HepG2 (cell line): ENCODE measurements around the gene SYCP2L. TPM values are rescaled to one million over a fixed set of nuclear protein-coding genes. Genes with fewer than 3 reads are reported as not detected.

Experiments used
- GFI1 ChIP-seq: sonication (generic); formaldehyde crosslinking; IDR thresholded peaks from 2 replicates; pipeline ENCODE4 v1.5.0; 2020; ENCODE audit warnings: missing genetic modification reagents, mild to moderate bottlenecking, borderline replicate concordance
- GZF1 ChIP-seq: sonication (generic); formaldehyde crosslinking; IDR thresholded peaks from 2 replicates; pipeline ENCODE4 v1.5.1; 2020; ENCODE audit warnings: mild to moderate bottlenecking, missing genetic modification reagents
- JUN ChIP-seq: sonication (generic); formaldehyde crosslinking; IDR thresholded peaks from 2 replicates; pipeline ENCODE4 v1.4.0; 2020; ENCODE audit warnings: mild to moderate bottlenecking, missing genetic modification reagents
- KAT8 ChIP-seq: IDR thresholded peaks from 2 replicates; pipeline ENCODE4 v1.6.1; 2016; ENCODE audit warnings: missing genetic modification reagents, missing compliant biosample characterization
- KLF11 ChIP-seq: IDR thresholded peaks from 2 replicates; pipeline ENCODE4 v1.6.1; 2016; ENCODE audit warnings: missing compliant biosample characterization
- MIXL1 ChIP-seq: IDR thresholded peaks from 2 replicates; pipeline ENCODE4 v1.6.1; 2016
- MTF2 ChIP-seq: sonication (generic); formaldehyde crosslinking; IDR thresholded peaks from 2 replicates; pipeline ENCODE4 v1.5.0; 2020; ENCODE audit warnings: missing genetic modification reagents, borderline replicate concordance
- MXD4 ChIP-seq: IDR thresholded peaks from 2 replicates; pipeline ENCODE4 v1.6.1; 2016; ENCODE audit warnings: mild to moderate bottlenecking, missing biosample characterization, missing genetic modification reagents
- MXI1 ChIP-seq: IDR thresholded peaks from 3 replicates; pipeline ENCODE4 v1.6.1; 2012; ENCODE audit warnings: low read depth, low read length, inconsistent platforms, borderline replicate concordance
- NPAS2 ChIP-seq: sonication (generic); formaldehyde crosslinking; IDR thresholded peaks from 2 replicates; pipeline ENCODE4 v1.8.0; 2022; ENCODE audit warnings: mild to moderate bottlenecking, missing genetic modification reagents, borderline replicate concordance
- PAX8 ChIP-seq: sonication (generic); formaldehyde crosslinking; IDR thresholded peaks from 2 replicates; pipeline ENCODE4 v1.8.0; 2022; ENCODE audit warnings: mild to moderate bottlenecking, missing genetic modification reagents, borderline replicate concordance
- SAFB2 ChIP-seq: sonication (generic); formaldehyde crosslinking; IDR thresholded peaks from 2 replicates; pipeline ENCODE4 v1.5.1; 2020; ENCODE audit warnings: missing genetic modification reagents, low read depth, mild to moderate bottlenecking, borderline replicate concordance
- SRSF9 ChIP-seq: fragments of 200-400 bp; formaldehyde crosslinking; IDR thresholded peaks from 2 replicates; pipeline ENCODE4 v1.6.1; 2018; ENCODE audit warnings: borderline replicate concordance, mild to moderate bottlenecking, low read depth, low read length; ENCODE audit not compliant: insufficient read depth, poor library complexity, severe bottlenecking
- STAG1 ChIP-seq: sonication (generic); formaldehyde crosslinking; IDR thresholded peaks from 2 replicates; pipeline ENCODE4 v1.4.0; 2020; ENCODE audit warnings: missing genetic modification reagents
- TOPORS ChIP-seq: sonication (generic); formaldehyde crosslinking; IDR thresholded peaks from 2 replicates; pipeline ENCODE4 v1.8.0; 2023; ENCODE audit warnings: mild to moderate bottlenecking, missing genetic modification reagents
- U2AF1 ChIP-seq: fragments of 200-400 bp; formaldehyde crosslinking; optimal IDR thresholded peaks from 2 replicates; pipeline ENCODE3; 2017; ENCODE audit warnings: mild to moderate bottlenecking, low read depth, low read length
- ZBTB7A ChIP-seq: sonication (generic); formaldehyde crosslinking; IDR thresholded peaks from 2 replicates; pipeline ENCODE4 v1.8.0; 2022; ENCODE audit warnings: mild to moderate bottlenecking, missing genetic modification reagents
- ZBTB8A ChIP-seq: sonication (generic); formaldehyde crosslinking; IDR thresholded peaks from 2 replicates; pipeline ENCODE4 v1.4.0; 2020; ENCODE audit warnings: mild to moderate bottlenecking, low read depth, missing genetic modification reagents, borderline replicate concordance
- ZIK1 ChIP-seq: sonication (generic); formaldehyde crosslinking; IDR thresholded peaks from 2 replicates; pipeline ENCODE4 v1.5.0; 2020; ENCODE audit warnings: mild to moderate bottlenecking, low read depth, missing genetic modification reagents, borderline replicate concordance
- ZMYM3 ChIP-seq: sonication (generic); formaldehyde crosslinking; IDR thresholded peaks from 2 replicates; pipeline ENCODE4 v1.5.1; 2020; ENCODE audit warnings: mild to moderate bottlenecking, missing genetic modification reagents
- ZNF136 ChIP-seq: sonication (generic); formaldehyde crosslinking; IDR thresholded peaks from 2 replicates; pipeline ENCODE4 v1.8.1; 2022; ENCODE audit warnings: low read depth, mild to moderate bottlenecking, moderate library complexity, missing genetic modification reagents
- ZNF20 ChIP-seq: sonication (generic); formaldehyde crosslinking; IDR thresholded peaks from 2 replicates; pipeline ENCODE4 v1.4.0; 2020; ENCODE audit warnings: mild to moderate bottlenecking, moderate library complexity, missing genetic modification reagents
- ZNF460 ChIP-seq: sonication (generic); formaldehyde crosslinking; IDR thresholded peaks from 2 replicates; pipeline ENCODE4 v1.5.1; 2020; ENCODE audit warnings: missing genetic modification reagents, mild to moderate bottlenecking, borderline replicate concordance
- ZNF562 ChIP-seq: sonication (generic); formaldehyde crosslinking; IDR thresholded peaks from 2 replicates; pipeline ENCODE4 v1.8.0; 2022; ENCODE audit warnings: missing genetic modification reagents, borderline replicate concordance
- ZNF615 ChIP-seq: sonication (generic); formaldehyde crosslinking; IDR thresholded peaks from 2 replicates; pipeline ENCODE4 v1.5.0; 2020; ENCODE audit warnings: mild to moderate bottlenecking, missing genetic modification reagents, borderline replicate concordance
- ZNF839 ChIP-seq: sonication (generic); formaldehyde crosslinking; IDR thresholded peaks from 2 replicates; pipeline ENCODE4 v1.4.0; 2020; ENCODE audit warnings: missing genetic modification reagents, mild to moderate bottlenecking, borderline replicate concordance
- polyA plus RNA-seq, 8 experiments: library from polyadenylated mRNA; depleted of rRNA in 3 of 8; stranded (reverse) in 7 of 8; unstranded in 1 of 8; fragments of >200 nt; fragmentation: Illumina TruSeq in 4 of 8; extraction: Trizol in 4 of 8; gene quantifications; 2 replicates each; pipeline versions ENCODE4 v1.2.1 to v1.2.3, GENCODE V29; 2011 to 2016; ENCODE audit warnings: low read depth in 4 of 8, missing spikeins in 1 of 8, mixed read lengths in 1 of 8; ENCODE audit not compliant: insufficient read depth in 1 of 8
- total RNA-seq, 5 experiments: library from RNA; depleted of rRNA; stranded (reverse); fragments of >200 nt; fragmentation: Illumina TruSeq; extraction: Trizol; gene quantifications; 2 replicates each; pipeline ENCODE4 v1.2.3, GENCODE V29; 2016; ENCODE audit warnings: low read depth in 1 of 5
- TF ChIP-seq, protein P1 (sequence below): IDR thresholded peaks from 2 replicates; pipeline ENCODE4 v1.6.1; 2016; ENCODE audit warnings: missing genetic modification reagents, missing compliant biosample characterization
- TF ChIP-seq, protein P2 (sequence below): sonication (generic); formaldehyde crosslinking; IDR thresholded peaks from 2 replicates; pipeline ENCODE4 v1.5.0; 2020; ENCODE audit warnings: mild to moderate bottlenecking, missing genetic modification reagents

SYCP2L gene
- total and polyA plus RNA-seq, 2 of the 13 experiments (the other 11 are each of a cell fraction or from before 2014, with no cell fraction given) = 0.22 to 0.54 TPM

DNA sequence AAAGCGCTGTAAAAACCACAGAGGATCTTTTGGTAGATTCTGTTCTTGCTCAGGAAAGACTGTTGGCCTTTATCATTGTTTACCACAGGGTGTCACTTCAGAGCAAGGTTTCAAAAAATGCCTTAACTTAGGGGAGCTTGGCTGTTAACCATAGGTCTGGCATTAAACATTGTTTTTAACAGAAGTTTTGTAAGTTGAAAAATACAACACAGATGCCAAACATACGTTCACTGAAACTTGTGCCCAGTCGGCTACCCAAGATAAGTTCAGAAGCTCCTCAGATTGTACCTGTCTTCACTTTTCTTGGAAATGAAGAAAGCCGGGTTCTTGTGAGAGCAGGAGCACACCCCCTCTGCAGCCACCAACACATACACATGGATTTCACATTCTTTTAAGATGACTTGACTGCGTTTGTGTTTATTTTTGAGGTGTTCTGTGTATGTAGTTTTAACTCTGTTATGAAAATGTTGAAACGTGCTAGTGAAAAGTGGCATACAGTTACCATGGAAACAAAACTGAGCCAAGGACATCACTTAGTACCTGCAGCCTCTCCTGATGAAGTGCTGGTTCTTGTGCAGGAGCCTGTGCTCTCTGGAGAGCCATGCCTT lies 64.9 kb downstream of the SYCP2L start (continued):
- TF ChIP-seq ZNF562 (CRISPR knock-in tag) (no peak), KLF11 (CRISPR knock-in tag) (0 out of 2 replicates have a peak, but pooled peaks have one; percentile 43), ZNF615 (CRISPR knock-in tag) (no peak), MXD4 (CRISPR knock-in tag) (0 out of 2 replicates have a peak, but pooled peaks have one; percentile 39), SRSF9 (no peak), ZBTB8A (no peak), ZIK1 (CRISPR knock-in tag) (no peak), GZF1 (no peak), ZNF20 (no peak), ZNF839 (CRISPR knock-in tag) (no peak), MIXL1 (CRISPR knock-in tag) (no peak), JUN (peak; percentile 69; the same call in 1 of the 2 replicates), ZNF460 (CRISPR knock-in tag) (no peak), ZBTB7A (CRISPR knock-in tag) (no peak), ZMYM3 (no peak; the same call in 1 of the 2 replicates), MXI1 (peak; percentile 69; the same call in 1 of the 3 replicates), SAFB2 (CRISPR knock-in tag) (no peak), NPAS2 (no peak), MTF2 (no peak), GFI1 (CRISPR knock-in tag) (no peak), TOPORS (CRISPR knock-in tag) (no peak), U2AF1 (no peak), PAX8 (CRISPR knock-in tag) (no peak), ZNF136 (no peak), STAG1 (CRISPR knock-in tag) (peak; percentile 98), KAT8 (CRISPR knock-in tag) (peak; percentile 25; the same call in 1 of the 2 replicates)
- TF ChIP-seq, protein P1, sequence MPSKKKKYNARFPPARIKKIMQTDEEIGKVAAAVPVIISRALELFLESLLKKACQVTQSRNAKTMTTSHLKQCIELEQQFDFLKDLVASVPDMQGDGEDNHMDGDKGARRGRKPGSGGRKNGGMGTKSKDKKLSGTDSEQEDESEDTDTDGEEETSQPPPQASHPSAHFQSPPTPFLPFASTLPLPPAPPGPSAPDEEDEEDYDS = 0 out of 2 replicates have a peak, but pooled peaks have one; percentile 17
- TF ChIP-seq, protein P2, sequence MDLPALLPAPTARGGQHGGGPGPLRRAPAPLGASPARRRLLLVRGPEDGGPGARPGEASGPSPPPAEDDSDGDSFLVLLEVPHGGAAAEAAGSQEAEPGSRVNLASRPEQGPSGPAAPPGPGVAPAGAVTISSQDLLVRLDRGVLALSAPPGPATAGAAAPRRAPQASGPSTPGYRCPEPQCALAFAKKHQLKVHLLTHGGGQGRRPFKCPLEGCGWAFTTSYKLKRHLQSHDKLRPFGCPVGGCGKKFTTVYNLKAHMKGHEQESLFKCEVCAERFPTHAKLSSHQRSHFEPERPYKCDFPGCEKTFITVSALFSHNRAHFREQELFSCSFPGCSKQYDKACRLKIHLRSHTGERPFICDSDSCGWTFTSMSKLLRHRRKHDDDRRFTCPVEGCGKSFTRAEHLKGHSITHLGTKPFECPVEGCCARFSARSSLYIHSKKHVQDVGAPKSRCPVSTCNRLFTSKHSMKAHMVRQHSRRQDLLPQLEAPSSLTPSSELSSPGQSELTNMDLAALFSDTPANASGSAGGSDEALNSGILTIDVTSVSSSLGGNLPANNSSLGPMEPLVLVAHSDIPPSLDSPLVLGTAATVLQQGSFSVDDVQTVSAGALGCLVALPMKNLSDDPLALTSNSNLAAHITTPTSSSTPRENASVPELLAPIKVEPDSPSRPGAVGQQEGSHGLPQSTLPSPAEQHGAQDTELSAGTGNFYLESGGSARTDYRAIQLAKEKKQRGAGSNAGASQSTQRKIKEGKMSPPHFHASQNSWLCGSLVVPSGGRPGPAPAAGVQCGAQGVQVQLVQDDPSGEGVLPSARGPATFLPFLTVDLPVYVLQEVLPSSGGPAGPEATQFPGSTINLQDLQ (CRISPR knock-in tag) = no peak
